CD4-positive, CD25-positive, alpha-beta regulatory T cell (primary cell): ENCODE data around the gene CHD2. TPM values are rescaled to one million over a fixed set of nuclear protein-coding genes. Genes with fewer than 3 reads are reported as not detected.

ENCODE experiments used
- ATAC-seq, 2 donors: fragments of 150-1000 bp; cut with Tn5 transposase; one replicate each; pipeline ENCODE4 v1.10.0; 2021; ENCODE audit warnings: low read depth in 2 of 2, moderate number of reproducible peaks in 2 of 2, moderate library complexity in 1 of 2
- DNase-seq, 3 donors: peaks; one replicate each; pipeline versions ENCODE4 v3.0.0 to v3.0.0-alpha.2; 2012 to 2022; ENCODE audit warnings: mixed read lengths in 1 of 3
- H3K27ac ChIP-seq: one replicate; pipeline ENCODE4 v1.7.0; 2013; ENCODE audit warnings: mild to moderate bottlenecking, low read length; ENCODE audit not compliant: insufficient read depth, poor library complexity, severe bottlenecking
- H3K27me3 ChIP-seq: one replicate; pipeline ENCODE4 v1.7.0; 2013; ENCODE audit warnings: low read length; ENCODE audit not compliant: control insufficient read depth, insufficient read depth
- H3K36me3 ChIP-seq: one replicate; pipeline ENCODE4 v1.7.0; 2013; ENCODE audit warnings: mild to moderate bottlenecking, low read length, moderate library complexity; ENCODE audit not compliant: control insufficient read depth, insufficient read depth
- H3K4me1 ChIP-seq: 2 replicates; pipeline ENCODE4 v1.7.0; 2013; ENCODE audit warnings: mild to moderate bottlenecking, low read length; ENCODE audit not compliant: insufficient read depth, control insufficient read depth, poor library complexity, severe bottlenecking
- H3K4me3 ChIP-seq: one replicate; pipeline ENCODE4 v1.7.0; 2013; ENCODE audit warnings: low read depth, mild to moderate bottlenecking, low read length, moderate library complexity
- H3K9me3 ChIP-seq, 2 experiments: 1 replicate in 1 of 2; 2 replicates in 1 of 2; pipeline ENCODE4 v1.7.0; 2013; ENCODE audit warnings: low read length in 2 of 2, mild to moderate bottlenecking in 1 of 2, moderate library complexity in 1 of 2; ENCODE audit not compliant: control insufficient read depth in 2 of 2
- H3K27ac Mint-ChIP-seq, 3 donors: one replicate each; pipeline ENCODE4 v1.8.0; 2020 to 2022; ENCODE audit warnings: mild to moderate bottlenecking in 3 of 3, mixed read lengths in 3 of 3, moderate library complexity in 2 of 3
- H3K27me3 Mint-ChIP-seq: one replicate; pipeline ENCODE4 v1.8.0; 2022; ENCODE audit warnings: mild to moderate bottlenecking, mixed read lengths
- H3K36me3 Mint-ChIP-seq: one replicate; pipeline ENCODE4 v1.8.0; 2020; ENCODE audit warnings: mixed read lengths
- H3K4me1 Mint-ChIP-seq, 4 donors: one replicate each; pipeline ENCODE4 v1.8.0; 2020 to 2022; ENCODE audit warnings: mixed read lengths in 4 of 4, mild to moderate bottlenecking in 1 of 4
- H3K4me3 Mint-ChIP-seq, 4 donors: one replicate each; pipeline ENCODE4 v1.8.0; 2020 to 2022; ENCODE audit warnings: mild to moderate bottlenecking in 4 of 4, mixed read lengths in 4 of 4, moderate library complexity in 3 of 4
- H3K9me3 Mint-ChIP-seq, 7 donors: one replicate each; pipeline ENCODE4 v1.8.0; 2020 to 2022; ENCODE audit warnings: mixed read lengths in 7 of 7, mild to moderate bottlenecking in 3 of 7, moderate library complexity in 2 of 7
- polyA plus RNA-seq, 4 donors: library from polyadenylated mRNA; unstranded; fragments of 300-500 nt; fragmentation: Illumina TruSeq; gene quantifications; one replicate each; pipeline ENCODE4 v1.2.3, GENCODE V29; 2021
- total RNA-seq: library from RNA; stranded (reverse); gene quantifications from one replicate; pipeline ENCODE4 v1.2.3, GENCODE V29; 2022

Gene CHD2
- total and polyA plus RNA-seq, 5 donors from 2014 or later: 44.3 to 579 (median 49.5) TPM

GRCh38 chr15:92929002-92929401 is 28.9 kb downstream of the CHD2 start:
- no peaks in the 10 kb centered on the region for H3K9me3 ChIP-seq
- no peaks in the 10 kb centered on the region for H3K9me3 Mint-ChIP-seq
- peak overlapping the region; percentile 32 to 81 (median 75) for H3K27ac Mint-ChIP-seq
- H3K4me3 Mint-ChIP-seq: no peak overlapping the region
- peaks cover 12% of the 10 kb centered on the region for H3K4me1 ChIP-seq
- ATAC-seq: no peak
- peaks cover 4% of the 10 kb centered on the region for H3K27me3 Mint-ChIP-seq
- H3K4me3 ChIP-seq: no peak overlapping the region
- H3K4me1 Mint-ChIP-seq: peaks cover 29 to 69% (median 53%) of the 10 kb centered on the region in 4 donors
- H3K36me3 Mint-ChIP-seq: peaks cover 68% of the 10 kb centered on the region
- no peak for DNase-seq
- H3K27me3 ChIP-seq: no peaks in the 10 kb centered on the region
- no peak overlapping the region for H3K27ac ChIP-seq
- H3K36me3 ChIP-seq: peaks cover 98% of the 10 kb centered on the region

DNA sequence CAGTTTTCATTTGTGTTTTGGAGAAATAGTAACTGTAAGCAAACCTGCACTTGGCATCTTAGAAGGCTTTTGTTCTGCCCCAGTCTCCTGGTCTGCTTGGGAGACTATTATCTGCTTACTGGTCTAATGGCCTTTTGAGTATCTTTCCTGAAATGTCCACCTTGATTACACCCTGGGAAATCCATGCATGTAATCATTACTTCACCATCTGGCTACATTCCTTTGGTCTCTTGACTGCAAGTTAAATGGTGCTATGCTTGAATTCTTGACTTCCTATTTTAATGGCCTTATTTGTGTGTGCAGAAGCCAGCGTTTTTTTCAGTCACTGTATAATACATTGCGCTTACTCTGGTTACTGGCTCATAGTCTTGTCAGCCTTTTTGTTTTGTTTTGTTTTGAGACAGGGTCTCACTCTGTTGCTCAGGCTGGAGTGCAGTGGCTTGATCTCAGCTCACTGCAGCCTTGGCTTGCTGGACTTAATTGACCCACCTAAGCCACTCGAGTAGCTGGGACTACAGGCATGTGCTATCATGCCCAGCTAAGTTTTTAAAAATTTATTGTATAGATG is 30.0 kb downstream of the CHD2 start:
- DNase-seq (no peak), ATAC-seq (no peak)
- peak overlapping the region in 2 of 3 donors; percentile 55 to 68 for H3K27ac Mint-ChIP-seq
- no peak overlapping the region for H3K4me3 Mint-ChIP-seq
- peaks cover 31 to 67% (median 50%) of the 10 kb centered on the region in 4 donors for H3K4me1 Mint-ChIP-seq
- no peak overlapping the region for H3K4me3 ChIP-seq
- H3K27me3 ChIP-seq: no peaks in the 10 kb centered on the region
- H3K9me3 Mint-ChIP-seq: no peaks in the 10 kb centered on the region
- H3K36me3 ChIP-seq: peaks cover 96% of the 10 kb centered on the region
- peaks cover 4% of the 10 kb centered on the region for H3K27me3 Mint-ChIP-seq
- no peaks in the 10 kb centered on the region for H3K9me3 ChIP-seq
- peaks cover 7% of the 10 kb centered on the region for H3K4me1 ChIP-seq
- no peak overlapping the region for H3K27ac ChIP-seq
- H3K36me3 Mint-ChIP-seq: peaks cover 65% of the 10 kb centered on the region

GRCh38 chr15:92930776-92931175 is 30.7 kb downstream of the CHD2 start:
- Histone ChIP-seq H3K4me1 (peaks cover 6% of the 10 kb centered on the region), H3K9me3 (no peaks in the 10 kb centered on the region), H3K4me3 (no peak overlapping the region), H3K36me3 (peaks cover 96% of the 10 kb centered on the region), H3K27me3 (no peaks in the 10 kb centered on the region), H3K27ac (no peak overlapping the region)
- Mint-ChIP-seq H3K9me3 (no peaks in the 10 kb centered on the region), H3K4me3 (no peak overlapping the region), H3K27me3 (no peaks in the 10 kb centered on the region), H3K36me3 (peaks cover 65% of the 10 kb centered on the region), H3K4me1 (peaks cover 38 to 67% (median 54%) of the 10 kb centered on the region in 4 donors), H3K27ac (peak overlapping the region; percentile 32 to 68 (median 55))
- ATAC-seq (no peak), DNase-seq (no peak)

GRCh38 chr15:92932946-92933649 is 33.0 kb downstream of the CHD2 start:
- Histone ChIP-seq H3K27me3 (no peaks in the 10 kb centered on the region), H3K36me3 (peaks cover 95% of the 10 kb centered on the region), H3K4me3 (no peak overlapping the region), H3K27ac (no peak overlapping the region), H3K4me1 (peaks cover 14% of the 10 kb centered on the region), H3K9me3 (no peaks in the 10 kb centered on the region)
- Mint-ChIP-seq H3K9me3 (no peaks in the 10 kb centered on the region), H3K27me3 (no peaks in the 10 kb centered on the region), H3K27ac (peak overlapping the region; percentile 23 to 63 (median 47)), H3K36me3 (peaks cover 57% of the 10 kb centered on the region), H3K4me3 (no peak overlapping the region), H3K4me1 (peaks cover 38 to 66% (median 53%) of the 10 kb centered on the region in 4 donors)
- no peak for DNase-seq
- ATAC-seq: no peak

DNA sequence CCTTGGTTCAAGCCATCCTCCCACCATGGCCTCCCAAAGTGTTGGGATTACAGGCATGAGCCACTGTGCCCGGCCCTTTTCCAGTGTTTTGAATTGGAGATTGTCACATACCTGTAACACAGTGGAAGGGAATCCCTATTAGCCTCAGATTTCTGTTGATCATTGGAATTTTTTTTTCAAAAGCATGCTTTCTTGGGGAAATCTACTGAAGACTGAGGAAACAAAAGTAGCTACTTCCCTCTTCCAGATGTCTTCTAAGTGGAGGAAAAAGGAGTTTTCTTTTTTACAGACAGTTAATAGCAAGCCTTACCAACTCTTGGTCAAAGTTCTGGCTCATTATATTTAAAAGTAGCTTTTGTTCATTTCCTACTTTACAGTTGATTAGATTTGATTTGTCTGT is 33.7 kb downstream of the CHD2 start:
- DNase-seq (no peak), ATAC-seq (no peak)
- H3K36me3 Mint-ChIP-seq: peaks cover 53% of the 10 kb centered on the region
- no peaks in the 10 kb centered on the region for H3K27me3 ChIP-seq
- H3K4me3 ChIP-seq: no peak overlapping the region
- H3K4me1 Mint-ChIP-seq: peaks cover 37 to 64% (median 48%) of the 10 kb centered on the region in 4 donors
- H3K9me3 Mint-ChIP-seq: no peaks in the 10 kb centered on the region
- H3K27ac Mint-ChIP-seq: peak overlapping the region; percentile 23 to 76 (median 73)
- H3K4me1 ChIP-seq: peaks cover 14% of the 10 kb centered on the region
- no peaks in the 10 kb centered on the region for H3K9me3 ChIP-seq
- no peak overlapping the region for H3K27ac ChIP-seq
- peaks cover 95% of the 10 kb centered on the region for H3K36me3 ChIP-seq
- H3K4me3 Mint-ChIP-seq: no peak overlapping the region
- no peaks in the 10 kb centered on the region for H3K27me3 Mint-ChIP-seq

DNA sequence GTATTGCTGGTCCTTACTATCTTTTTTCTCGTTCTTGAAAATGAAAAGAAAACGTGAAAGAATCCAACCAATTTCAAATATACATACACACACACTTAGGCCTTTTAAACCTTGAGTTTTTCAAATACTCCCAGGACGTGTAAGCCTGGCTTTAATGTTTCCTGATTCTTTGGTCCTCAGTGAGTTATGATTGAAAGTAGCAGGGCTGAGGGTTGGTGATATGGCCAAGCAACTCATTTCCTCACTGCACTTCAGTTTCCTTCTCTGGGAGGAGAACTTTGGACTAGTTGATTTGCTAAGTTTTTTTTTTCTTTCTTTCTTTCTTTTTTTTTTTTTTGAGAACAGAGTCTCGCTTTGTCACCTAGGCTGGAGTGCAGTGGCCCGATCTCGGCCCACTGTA is 34.6 kb downstream of the CHD2 start:
- DNase-seq: no peak
- Mint-ChIP-seq H3K36me3 (peaks cover 58% of the 10 kb centered on the region), H3K27ac (peak overlapping the region in 2 of 3 donors; percentile 48 to 73), H3K9me3 (no peaks in the 10 kb centered on the region), H3K4me1 (peaks cover 37 to 67% (median 52%) of the 10 kb centered on the region in 4 donors), H3K4me3 (no peak overlapping the region), H3K27me3 (no peaks in the 10 kb centered on the region)
- Histone ChIP-seq H3K36me3 (peaks cover 95% of the 10 kb centered on the region), H3K27ac (no peak overlapping the region), H3K4me1 (peaks cover 14% of the 10 kb centered on the region), H3K27me3 (no peaks in the 10 kb centered on the region), H3K4me3 (no peak overlapping the region), H3K9me3 (no peaks in the 10 kb centered on the region)
- no peak for ATAC-seq

DNA sequence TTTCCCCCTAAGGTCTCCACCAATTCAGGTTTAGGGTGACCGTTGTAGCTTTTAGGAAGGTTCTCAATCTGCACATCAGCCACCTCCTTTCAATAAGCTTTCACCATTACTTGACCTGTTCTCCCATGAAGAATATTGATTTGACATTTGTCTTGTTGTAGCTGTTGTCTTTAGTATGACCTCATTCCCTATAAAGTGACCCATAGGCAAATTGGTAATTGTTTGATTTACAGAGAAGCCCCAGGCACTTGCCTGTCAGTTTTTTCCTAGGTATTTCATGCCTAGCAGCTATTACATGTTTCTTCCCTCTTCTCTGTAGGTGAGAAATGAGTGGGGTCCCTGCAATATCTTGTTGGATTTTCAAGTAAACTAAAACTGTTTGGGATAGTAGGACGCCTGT is 36.0 kb downstream of the CHD2 start:
- Mint-ChIP-seq H3K27me3 (no peaks in the 10 kb centered on the region), H3K4me1 (peaks cover 37 to 55% (median 43%) of the 10 kb centered on the region in 4 donors), H3K36me3 (peaks cover 49% of the 10 kb centered on the region), H3K4me3 (peak overlapping the region in 1 of 4 donors; percentile 76), H3K9me3 (no peaks in the 10 kb centered on the region), H3K27ac (peak overlapping the region; percentile 60 to 87 (median 79))
- H3K4me3 ChIP-seq: peak overlapping the region; percentile 31
- peaks cover 91% of the 10 kb centered on the region for H3K36me3 ChIP-seq
- ATAC-seq (no peak), DNase-seq (no peak)
- H3K4me1 ChIP-seq: peaks cover 14% of the 10 kb centered on the region
- H3K27me3 ChIP-seq: no peaks in the 10 kb centered on the region
- no peaks in the 10 kb centered on the region for H3K9me3 ChIP-seq
- H3K27ac ChIP-seq: no peak overlapping the region
